CD4-positive, alpha-beta T cell treated with Interferon gamma for 1 hour (primary cell): ENCODE results near the gene DNAJA1.

Experiments used
- DNase-seq: peaks from one replicate; pipeline ENCODE4 v3.0.0-alpha.2; 2020

The DNAJA1 gene

DNA sequence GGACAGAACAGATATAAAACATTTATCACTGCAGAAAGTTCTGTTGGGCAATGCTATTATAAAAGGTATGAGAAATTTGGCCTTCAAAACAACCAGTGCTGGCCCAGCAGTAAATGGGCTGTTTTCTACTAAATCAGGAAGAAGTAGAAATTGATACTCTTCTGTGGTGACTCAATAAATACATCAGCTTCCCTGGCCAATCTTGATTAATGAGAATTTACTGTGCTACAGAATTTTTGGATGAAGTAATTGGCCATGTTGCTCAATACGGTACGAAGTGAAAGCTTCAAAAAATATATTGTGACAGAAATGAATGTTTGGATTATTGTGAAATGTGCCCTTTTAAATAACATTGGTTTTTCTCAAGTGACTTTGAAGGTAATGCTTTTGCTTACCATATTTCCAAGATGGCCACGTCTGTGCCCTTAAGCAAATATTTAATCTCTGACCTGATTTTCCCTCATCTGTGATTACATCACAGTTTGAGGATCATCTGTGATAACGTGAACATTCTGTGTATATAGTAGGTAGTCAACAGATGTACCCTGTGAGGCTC lies 4.2 kb downstream of the DNAJA1 start:
- DNase-seq: no peak

DNA sequence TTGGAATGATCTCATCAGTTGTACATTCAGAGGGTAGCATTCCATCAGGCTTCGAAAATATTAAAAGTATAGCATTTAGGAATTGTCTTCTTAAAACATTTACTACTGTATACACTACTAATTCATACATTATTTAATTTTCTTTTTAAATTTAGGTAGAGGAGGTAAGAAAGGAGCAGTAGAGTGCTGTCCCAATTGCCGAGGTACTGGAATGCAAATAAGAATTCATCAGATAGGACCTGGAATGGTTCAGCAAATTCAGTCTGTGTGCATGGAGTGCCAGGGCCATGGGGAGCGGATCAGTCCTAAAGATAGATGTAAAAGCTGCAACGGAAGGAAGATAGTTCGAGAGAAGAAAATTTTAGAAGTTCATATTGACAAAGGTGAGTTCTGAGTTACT lies 5.2 kb downstream of the DNAJA1 start:
- no peak for DNase-seq

DNA sequence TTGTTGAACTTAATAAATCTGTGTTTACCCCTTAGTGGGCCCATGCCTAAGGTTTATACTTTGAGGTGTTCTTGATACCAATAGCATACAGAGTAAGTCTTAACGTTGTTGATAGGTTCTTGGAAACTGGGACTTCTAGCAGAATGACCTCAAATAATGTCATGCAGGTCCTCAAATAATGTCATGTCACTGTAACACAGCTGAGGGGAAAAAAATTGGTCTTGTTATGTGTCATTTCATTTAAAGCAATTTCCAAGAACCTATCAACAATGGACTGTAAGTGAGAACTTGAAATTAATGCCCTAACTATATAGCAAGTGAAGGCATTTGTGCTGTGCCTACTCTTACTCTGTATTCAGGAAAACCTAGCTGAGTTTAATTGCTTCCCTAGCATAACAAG lies 7.2 kb downstream of the DNAJA1 start:
- no peak for DNase-seq

DNA sequence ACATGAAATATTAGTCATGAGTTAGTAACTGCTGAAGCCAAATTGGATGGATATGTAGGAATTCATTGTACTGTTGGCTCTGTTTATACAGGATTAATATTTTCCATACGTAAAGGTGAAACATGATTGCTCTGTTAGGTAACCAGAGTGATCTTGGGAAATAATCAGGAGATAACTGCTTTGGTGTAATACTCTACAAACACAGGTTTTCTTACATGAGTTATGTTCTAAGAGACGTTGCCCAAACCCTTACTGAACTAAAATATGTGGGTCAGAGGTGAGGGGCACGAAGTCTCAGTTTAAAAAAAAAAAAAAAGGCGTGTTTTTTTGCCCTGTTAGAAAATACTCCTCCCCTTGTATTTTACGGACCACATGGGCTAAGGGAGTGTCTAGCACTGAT lies 7.8 kb downstream of the DNAJA1 start:
- no peak for DNase-seq

DNA sequence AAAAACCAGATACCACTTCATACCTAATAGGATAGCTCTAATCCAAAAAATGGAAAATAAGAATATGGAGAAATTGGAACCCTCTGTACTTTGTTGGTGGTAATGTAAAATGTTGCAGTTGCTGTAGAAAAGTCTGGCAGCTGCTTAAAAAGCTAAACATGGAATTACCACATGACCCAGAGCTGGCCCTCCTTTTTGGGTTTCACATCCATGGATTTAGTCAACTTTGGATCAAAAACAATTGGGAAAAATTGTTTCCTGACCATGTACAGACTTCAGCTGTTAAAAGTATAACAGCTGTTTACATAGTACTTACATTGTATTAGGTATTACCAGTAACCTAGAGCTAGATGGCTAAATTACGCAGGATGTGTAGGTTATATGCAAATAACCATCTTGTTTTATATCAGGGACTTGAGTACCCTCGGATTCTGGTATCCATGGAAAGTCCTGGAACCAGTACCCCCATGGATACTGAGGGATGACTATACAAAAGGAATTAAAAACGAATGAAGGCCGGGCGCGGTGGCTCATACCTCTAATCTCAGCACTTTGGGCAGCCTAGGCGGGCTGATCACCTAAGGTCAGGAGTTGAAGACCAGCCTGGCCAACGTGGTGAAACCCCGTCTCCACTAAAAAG lies 15.8 kb downstream of the DNAJA1 start:
- DNase-seq: no peak

DNA sequence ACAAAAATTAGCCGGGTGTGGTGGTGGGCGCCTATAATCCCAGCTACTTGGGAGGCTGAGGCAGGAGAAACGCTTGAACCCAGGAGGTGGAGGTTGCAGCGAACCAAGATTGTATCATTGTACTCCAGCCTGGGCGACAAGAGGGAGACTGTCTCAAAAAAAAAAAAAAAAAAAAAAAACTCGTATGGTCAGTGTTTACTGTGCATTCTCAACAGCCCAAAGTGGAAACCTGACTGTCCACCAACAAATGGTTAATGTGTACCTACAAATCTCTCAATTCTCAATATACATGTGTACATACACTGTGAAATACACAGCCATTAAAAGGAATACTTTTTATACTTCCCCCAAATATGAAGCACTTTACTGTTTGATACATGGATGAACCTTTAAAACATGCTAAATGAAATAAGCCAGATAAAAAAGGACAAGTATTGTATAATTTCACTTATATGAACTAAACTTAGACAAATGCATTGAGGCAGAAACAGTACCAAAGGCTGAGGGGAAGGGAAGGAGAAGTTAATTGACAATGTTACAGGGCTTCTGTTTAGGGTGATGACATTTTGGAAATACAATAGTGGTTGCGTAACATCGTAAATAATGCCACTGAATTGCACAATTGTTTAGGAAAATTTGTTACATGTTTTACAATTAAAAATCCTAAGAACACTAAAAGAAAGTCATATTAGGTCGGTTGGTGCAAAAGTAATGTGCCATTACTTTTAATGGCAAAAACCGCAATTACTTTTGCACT lies 16.5 kb downstream of the DNAJA1 start:
- no peak for DNase-seq

DNA sequence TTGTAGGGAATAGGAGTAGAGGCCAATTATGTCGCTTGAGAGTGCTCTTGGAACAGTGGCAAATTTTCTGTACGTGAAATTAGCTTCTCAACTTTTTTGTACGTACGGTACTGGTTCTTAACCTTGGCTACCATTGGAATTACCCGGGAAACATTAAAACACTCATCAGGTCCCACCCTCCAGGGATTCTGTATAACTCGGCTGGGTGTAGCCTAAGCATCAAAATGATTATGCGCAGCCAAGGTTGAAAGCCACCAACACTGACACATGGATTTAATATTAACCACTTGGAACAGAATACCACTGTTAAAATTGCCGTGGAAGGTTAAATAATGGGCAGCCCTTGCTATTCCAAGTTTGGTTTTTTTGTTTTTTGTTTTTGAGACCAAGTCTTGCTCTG lies 17.4 kb downstream of the DNAJA1 start:
- DNase-seq: no peak

DNA sequence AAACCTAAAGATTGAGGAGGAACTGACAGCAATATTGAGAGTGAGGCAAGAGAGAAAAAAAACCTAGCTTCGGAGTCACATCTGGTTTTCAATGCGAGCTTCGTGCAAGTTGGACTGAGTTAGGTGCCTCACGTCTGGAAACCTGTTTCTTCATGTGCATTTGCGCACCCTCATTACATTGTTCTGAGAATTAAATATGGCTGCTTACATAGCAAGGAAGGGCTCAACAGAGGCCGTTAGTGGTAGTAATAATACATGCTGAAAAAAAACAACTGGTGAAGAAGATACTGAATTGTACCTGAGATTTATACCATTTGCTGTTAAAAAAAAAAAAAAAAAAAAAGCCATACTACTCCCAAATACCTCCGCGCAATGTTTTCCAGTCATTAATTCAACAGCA lies 18.6 kb downstream of the DNAJA1 start:
- DNase-seq: no peak

DNA sequence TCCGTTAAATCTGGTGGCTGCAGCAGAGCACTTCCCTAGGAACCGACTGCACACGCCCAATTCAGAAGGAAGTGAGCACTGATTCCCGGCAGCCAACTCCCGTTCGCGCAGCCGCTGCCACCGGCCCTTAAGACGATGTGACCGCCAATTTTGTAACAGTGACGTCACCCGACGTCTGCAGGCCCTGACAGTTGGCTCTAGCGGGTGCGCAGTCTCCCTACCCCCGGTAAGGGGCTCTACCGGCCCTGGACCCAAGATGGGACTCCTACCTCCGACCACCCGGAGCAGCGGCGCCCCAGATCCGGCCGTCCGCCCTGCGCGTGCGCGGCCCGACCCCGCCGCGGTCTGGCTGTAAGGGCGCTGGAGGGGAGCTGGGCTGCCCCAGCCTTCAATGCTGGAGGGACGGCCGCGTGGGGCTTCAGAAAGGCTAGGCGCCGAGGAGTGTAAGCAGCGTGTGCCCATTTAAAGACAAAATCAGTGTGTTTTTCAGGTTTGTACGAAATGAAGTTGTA lies 19.1 kb downstream of the DNAJA1 start:
- peak; percentile 84 for DNase-seq

DNA sequence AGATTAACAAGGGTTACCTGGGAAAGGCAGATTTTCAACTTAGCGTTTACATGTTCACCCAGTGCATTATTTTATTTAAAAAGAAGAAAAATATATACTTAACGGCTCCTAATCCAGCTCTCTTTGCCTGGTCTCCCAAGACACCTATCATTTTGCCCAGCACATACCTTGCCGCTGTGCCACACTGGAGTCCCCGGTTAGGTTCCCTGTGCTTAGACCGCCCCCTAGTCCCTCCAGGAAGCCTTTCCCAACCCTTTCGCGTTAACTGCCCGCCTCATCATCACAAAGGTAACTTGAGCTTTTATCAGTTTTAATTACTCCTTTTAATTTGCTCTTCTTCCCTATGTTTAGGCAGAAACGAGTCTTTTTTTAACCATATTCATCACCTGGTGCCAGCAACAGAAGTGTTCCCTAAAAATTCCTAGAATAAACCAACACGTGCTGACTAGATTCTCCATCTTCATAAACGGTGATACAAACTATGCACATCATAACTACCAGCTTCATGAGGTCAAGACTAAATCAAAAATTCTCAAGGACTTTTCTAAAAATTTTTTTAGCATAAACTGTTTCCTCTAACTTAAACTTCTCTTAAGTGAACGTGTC lies 19.7 kb downstream of the DNAJA1 start:
- no peak for DNase-seq

DNA sequence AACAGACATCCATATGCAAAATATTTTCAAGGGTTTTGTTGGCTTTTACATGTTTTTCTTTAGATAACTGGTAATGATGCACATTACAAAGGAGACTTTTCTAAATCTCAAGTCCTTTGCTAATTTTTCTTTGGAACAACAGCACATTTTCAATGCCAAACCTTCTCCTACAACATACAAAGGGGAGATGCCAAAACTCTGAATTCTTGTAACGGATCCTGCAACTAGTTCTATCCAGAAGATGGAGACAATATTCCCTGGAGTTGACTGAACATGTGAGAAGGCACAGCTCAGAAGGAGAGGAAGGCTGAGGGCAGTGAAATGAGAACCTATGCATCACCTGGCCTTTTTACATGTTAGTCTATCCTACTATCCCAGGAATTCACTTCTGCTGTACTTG lies 21.0 kb downstream of the DNAJA1 start:
- DNase-seq: no peak

DNA sequence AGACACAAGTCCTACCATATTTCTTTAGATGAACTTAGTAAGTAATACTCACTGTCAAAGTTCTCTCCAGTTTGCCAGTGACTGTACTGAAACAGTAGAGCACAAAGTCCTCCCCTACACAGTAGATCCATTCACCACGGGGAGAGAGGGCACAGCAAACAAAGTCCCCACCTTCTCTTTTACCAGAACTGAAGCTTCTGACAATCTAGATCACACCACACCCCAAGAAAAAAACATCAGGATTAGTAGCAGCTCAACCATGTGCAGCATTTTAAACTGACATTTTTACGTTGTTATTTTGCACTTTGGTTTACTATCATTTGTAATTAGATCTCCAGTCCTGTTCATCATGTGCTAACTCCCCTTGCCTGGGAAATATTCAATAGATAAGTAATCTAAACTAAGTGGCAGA lies 23.0 kb downstream of the DNAJA1 start:
- no peak for DNase-seq

DNA sequence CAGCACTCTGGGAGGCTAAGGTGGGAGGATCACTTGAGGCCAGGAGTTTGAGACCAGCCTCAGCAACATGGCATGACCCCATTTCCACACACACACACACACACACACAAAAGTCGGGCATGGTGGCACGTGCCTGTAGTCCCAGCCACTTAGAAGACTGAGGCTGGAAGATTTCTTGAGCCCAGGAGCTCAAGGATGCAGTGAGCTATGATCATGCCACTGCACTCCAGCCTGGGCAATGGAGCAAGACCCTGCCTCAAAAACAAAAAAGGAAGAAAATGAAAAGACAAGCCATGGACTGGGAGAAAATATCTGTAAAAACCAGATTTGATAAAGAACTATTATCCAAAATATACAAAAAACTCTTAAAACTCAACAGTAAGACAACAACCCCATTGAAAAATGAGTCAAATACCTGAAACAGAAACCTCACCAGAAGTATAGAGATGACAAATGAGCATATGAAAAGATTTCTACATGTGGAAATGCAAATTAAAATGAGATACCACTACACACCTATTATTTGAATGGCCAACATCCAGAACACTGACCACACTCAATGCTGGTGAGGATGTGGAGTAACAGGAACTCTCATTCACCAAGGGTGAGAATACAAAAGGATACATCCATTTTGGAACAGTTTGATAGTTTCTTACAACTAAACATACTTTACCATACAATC lies 24.7 kb downstream of the DNAJA1 start:
- DNase-seq: no peak

DNA sequence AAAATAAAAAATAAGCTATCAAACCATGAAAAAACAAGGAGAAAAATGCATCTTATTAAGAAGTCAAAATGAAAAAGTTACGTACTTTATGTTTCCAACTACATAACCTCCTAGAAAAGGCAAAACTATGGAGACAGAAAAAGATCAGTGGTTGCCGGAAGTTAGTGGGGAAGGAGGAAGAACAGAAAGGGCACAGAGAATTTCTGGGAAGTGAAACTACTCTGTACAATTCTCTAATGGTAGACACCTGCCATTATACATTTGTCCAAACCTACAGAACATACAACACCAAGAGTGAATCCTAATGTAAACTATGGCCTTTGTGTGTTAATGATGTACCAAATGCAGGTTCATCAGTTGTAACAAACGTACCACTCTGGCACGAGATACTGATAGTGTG lies 26.1 kb downstream of the DNAJA1 start:
- no peak for DNase-seq

DNA sequence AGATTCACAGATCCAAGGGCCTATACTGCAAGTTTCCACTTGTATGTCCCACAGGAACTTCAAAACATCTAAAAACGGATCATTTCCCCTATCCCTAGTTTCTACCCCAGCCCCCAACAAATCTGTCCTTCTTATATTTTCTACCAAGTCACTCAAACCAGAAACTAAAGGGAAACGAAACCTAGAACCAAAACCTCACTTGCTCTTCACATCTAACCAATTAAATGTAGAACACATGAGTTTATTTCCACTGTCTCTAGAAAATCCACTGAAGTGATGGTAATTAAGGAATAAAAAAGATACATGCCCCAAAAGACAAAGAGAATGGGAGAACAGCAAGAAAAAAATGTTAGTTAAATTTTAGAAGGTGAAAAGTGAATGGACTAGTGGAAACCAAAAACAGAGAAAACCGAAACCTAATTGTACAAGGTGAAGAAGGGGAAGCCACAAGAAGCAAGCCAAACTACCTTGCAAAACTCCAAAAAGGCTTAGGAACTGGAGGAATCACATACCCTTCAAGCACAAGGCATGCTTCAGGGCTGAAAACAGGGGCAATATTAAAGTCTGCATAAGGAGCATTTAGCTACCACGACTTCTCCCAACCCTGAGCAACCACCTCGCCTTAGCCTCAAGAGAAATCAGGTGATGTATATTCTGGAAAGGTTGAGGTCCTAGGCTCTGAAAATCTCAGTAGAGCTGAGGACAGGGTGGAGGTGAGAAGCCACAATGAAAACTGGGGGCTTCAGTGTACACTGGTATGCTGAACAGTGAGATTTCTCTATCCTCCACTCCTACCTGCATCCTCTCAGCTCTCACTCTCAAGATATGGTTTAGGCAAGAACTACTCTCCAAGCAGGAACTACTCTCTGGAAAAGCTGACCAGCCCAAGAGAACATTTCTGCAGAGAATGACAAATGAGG lies 40.3 kb downstream of the DNAJA1 start:
- DNase-seq: no peak

DNA sequence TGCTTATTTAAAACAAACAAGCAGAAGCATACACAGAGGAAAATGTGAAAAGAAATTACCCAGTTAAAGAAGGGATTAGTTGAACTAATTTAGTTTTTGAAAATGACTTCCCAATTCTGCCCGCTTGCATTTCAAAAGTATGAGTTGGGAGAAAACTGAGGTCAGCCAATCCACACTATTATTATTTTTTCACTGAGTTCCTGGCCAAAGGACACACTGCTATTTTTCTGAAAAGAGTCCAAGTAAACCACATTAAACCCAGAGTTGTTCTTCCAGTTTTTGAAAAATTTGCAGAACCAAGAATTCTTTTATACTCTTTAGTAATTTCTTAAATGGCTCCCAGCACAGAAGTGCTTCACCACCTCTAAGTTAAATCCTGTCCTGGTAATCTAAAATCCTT lies 43.9 kb downstream of the DNAJA1 start:
- no peak for DNase-seq

DNA sequence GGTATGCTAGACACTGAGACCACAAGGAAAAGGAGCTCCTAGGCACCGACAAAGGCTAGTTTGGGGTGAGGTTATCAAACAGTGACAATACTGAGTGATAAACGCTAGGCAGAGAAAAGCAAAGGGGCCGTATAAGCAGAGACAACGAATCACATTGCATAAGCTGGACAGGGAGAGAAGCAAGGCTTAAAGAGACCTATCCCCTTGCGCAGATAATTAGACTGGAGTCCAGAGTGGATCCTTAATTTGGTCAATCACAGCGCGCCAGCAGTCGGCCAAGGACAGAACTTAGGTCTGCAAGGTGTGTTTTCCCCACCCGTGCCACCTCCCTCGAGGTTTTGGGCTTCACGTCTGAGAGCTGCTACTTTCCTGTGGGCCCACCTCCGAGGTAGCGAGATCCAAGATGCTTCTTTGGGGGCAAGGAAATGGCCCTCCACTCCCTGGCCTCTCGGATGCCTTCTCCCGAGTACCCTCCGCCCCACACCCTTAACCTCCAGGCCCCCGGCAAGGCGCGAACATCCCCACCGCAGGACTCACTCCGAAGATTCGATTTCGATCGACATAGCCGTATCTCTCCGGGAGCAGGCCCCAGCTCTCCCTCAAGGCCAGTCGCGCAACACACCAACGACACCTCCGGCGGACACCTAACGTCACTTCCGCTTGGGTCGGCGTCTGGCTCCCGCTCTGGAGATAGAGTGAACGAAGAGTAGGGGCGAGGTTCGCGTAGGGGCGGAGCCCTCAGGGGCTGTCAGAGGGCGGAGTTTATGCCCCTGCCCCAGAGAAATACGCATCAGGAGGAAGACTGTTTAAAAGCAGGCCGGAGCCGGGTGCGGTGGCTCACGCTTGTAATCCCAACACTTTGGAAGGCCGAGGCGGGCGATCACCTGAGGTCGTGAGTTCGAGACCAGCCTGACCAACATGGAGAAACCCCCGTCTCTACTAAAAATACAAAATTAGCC lies 51.3 kb downstream of the DNAJA1 start, which contains the start of gene SMU1:
Gene SMU1, minus strand, starts transcription at position 629 of the 959 bp plus-strand sequence. Its CDS starts 66 bp downstream, at position 563.
- peak; percentile 98 for DNase-seq

DNA sequence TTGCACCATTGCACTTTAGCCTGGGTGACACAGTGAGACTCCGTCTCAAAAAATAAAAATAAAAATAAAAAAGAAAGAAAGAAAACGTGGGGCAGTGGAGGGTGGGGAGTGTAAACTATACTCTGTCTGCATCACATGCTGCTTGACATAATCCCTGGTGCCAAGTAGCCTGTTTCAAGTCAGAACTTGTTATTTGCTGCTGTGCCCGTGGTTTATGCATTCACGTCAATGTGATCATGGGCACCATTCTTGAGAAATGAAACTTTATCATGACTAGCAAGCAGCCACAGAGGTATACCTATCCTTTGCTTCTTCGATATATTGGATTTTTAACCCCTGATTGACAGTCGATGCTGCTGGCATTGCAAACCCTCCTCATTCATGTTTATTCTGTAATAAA lies 55.5 kb downstream of the DNAJA1 start:
- DNase-seq: no peak

DNA sequence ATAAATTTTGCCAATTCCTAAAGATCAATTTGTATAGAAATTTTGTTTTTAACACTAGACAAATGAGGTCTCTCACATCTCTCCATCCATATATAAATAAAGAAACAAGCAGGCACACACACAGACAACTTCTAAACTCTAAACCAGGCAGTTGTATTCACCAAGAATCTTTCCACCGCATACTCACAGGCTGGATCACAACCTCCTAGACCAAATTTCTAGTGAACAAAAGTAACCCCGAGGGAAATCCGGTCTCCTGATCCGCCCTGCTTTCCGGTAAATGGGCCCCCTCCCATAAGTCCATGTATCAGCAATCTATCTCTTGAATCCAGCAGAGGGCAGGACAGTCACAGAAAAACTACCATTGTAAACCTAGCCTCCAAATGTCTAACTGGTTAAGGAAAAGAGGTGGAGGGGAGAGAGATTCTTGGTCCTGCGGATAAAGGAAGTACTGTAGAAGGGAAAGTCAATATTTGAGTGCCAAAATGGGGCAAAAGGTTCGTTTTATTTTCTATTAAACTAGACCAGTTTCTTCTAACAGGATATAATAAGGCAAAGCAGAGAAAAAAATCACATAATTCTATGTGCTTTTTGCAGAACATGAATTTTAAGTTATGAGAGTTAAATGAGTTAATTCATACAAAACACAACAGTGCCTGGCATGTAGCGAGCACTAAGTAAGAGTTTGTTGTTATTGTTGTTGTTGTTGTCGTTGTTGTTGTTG lies 56.2 kb downstream of the DNAJA1 start:
- DNase-seq: peak; percentile 74

DNA sequence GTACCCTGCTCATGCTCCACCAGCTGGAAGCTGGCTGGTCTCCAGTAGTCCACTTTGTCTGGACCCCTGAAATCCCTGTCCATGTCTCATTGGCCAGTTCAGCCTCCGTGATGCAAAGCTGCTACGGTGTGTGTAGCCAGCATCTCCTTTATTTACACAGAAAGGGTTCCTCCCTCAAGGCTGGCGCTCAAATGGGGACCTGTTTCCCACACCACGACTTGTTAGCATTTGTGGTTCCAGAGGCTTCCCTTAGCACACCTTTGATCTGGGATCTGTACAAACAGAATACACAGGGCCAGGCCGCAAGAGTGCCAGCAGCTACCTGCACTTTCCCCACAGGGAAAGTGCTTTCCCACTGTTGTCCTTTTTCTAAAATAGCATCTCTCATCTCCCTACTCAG lies 57.1 kb downstream of the DNAJA1 start:
- no peak for DNase-seq
